GM19468 (cell line): ENCODE results near the gene GMFB.
"Not testable (repeated sequence)": the region's sequence is repeated elsewhere in the genome, so short reads cannot be mapped to it uniquely, and the experiment has no call there.

Experiments
- ATAC-seq: cut with Tn5 transposase; IDR thresholded peaks from one replicate; pipeline ENCODE4 v1.9.1; 2021; ENCODE audit warnings: mild to moderate bottlenecking, moderate library complexity, moderate number of reproducible peaks; ENCODE audit not compliant: unreplicated experiment; ENCODE audit errors: extremely low read depth

GMFB gene

GRCh38 chr14:54465654-54466053 lies 23.1 kb downstream of the GMFB start:
- no peak for ATAC-seq

- no peak for ATAC-seq
Observed at GRCh38 chr14:54462048-54462447, 26.7 kb downstream of the GMFB start.

GRCh38 chr14:54459106-54459505 lies 29.7 kb downstream of the GMFB start:
- no peak for ATAC-seq

GRCh38 chr14:54458536-54458935 lies 30.2 kb downstream of the GMFB start:
- ATAC-seq: not testable (repeated sequence)

- ATAC-seq: no peak
Observed at GRCh38 chr14:54457609-54457996, 31.2 kb downstream of the GMFB start.

- not testable (repeated sequence) for ATAC-seq
Observed at GRCh38 chr14:54456820-54457608, 31.8 kb downstream of the GMFB start.

- ATAC-seq: no peak
Observed at GRCh38 chr14:54455363-54455762, 33.4 kb downstream of the GMFB start.

GRCh38 chr14:54453990-54454389 lies 34.8 kb downstream of the GMFB start:
- ATAC-seq: not testable (repeated sequence)

GRCh38 chr14:54453252-54453651 lies 35.5 kb downstream of the GMFB start:
- ATAC-seq: no peak

- no peak for ATAC-seq
Observed at GRCh38 chr14:54451961-54452360, 36.8 kb downstream of the GMFB start.

- ATAC-seq: no peak
Observed at GRCh38 chr14:54451121-54451601, 37.6 kb downstream of the GMFB start.

GRCh38 chr14:54450535-54450934 lies 38.2 kb downstream of the GMFB start:
- ATAC-seq: no peak

GRCh38 chr14:54447231-54447692 lies 41.5 kb downstream of the GMFB start:
- no peak for ATAC-seq

- no peak for ATAC-seq
Observed at GRCh38 chr14:54446161-54446693, 42.6 kb downstream of the GMFB start.

GRCh38 chr14:54444681-54445080 lies 44.1 kb downstream of the GMFB start:
- ATAC-seq: no peak

- ATAC-seq: no peak
Observed at GRCh38 chr14:54443981-54444380, 44.8 kb downstream of the GMFB start.

GRCh38 chr14:54442961-54443360 lies 45.8 kb downstream of the GMFB start:
- ATAC-seq: not testable (repeated sequence)

GRCh38 chr14:54440873-54441868 lies 47.6 kb downstream of the GMFB start, which contains the start of gene CNIH1:
Gene CNIH1, minus strand, starts transcription at chr14:54441374. Its CDS starts 47 bp downstream, at chr14:54441327.
- peak; percentile 94 for ATAC-seq

GRCh38 chr14:54440476-54440872 lies 48.3 kb downstream of the GMFB start:
- no peak for ATAC-seq

- ATAC-seq: no peak
Observed at GRCh38 chr14:54440037-54440436, 48.7 kb downstream of the GMFB start.
